ENCODE results near the gene DCAF11. TPM values are rescaled to one million over a fixed set of nuclear protein-coding genes. Genes with fewer than 3 reads are reported as not detected.

Gene DCAF11
- total and polyA plus RNA-seq, 2 of the 13 experiments (the other 11 are each of a cell fraction or from before 2014, with no cell fraction given): 150 to 257 TPM

DNA sequence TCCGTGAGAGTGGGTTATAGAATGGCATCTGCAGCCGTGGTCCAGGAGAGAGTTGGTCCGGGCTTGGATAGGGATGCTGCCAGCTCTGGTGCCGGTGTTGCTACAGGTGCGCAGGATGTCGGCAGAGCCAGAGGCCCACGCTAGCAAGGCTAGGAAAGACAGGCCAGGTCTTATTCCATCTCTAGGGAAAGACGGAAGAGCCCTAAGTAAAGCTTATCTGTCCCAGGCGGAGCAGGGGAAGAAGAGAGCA, 20.9 kb downstream of the DCAF11 start (continued):
- TF ChIP-seq FOXK1 (CRISPR knock-in tag; IDR thresholded peaks at IDR 0.05; ENCODE audit: borderline replicate concordance, low read depth) (no peak; the same call in 1 of the 2 replicates), PHF8 (CRISPR knock-in tag; IDR thresholded peaks at IDR 0.05) (no peak), SKIL (CRISPR knock-in tag; IDR thresholded peaks at IDR 0.05; ENCODE audit: borderline replicate concordance) (no peak), ZNF615 (CRISPR knock-in tag; IDR thresholded peaks at IDR 0.05; ENCODE audit: borderline replicate concordance) (no peak), POLR2A (IDR thresholded peaks at IDR 0.05; ENCODE audit: insufficient read depth in 1 of 2, low read depth in 2 of 2, low read length in 2 of 2) (no peak), ERF (CRISPR knock-in tag; IDR thresholded peaks at IDR 0.05) (no peak), SRSF4 (IDR thresholded peaks at IDR 0.05; ENCODE audit: low read depth, low read length, poor library complexity, severe bottlenecking) (no peak), AKNA (CRISPR knock-in tag; IDR thresholded peaks at IDR 0.05; ENCODE audit: borderline replicate concordance) (no peak), CSRNP2 (CRISPR knock-in tag; conservative IDR thresholded peaks at IDR 0.05; ENCODE audit: low read depth) (no peak)
- TF ChIP-seq, protein P1, sequence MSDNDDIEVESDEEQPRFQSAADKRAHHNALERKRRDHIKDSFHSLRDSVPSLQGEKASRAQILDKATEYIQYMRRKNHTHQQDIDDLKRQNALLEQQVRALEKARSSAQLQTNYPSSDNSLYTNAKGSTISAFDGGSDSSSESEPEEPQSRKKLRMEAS (IDR thresholded peaks at IDR 0.05): no peak
- TF ChIP-seq, protein P2, sequence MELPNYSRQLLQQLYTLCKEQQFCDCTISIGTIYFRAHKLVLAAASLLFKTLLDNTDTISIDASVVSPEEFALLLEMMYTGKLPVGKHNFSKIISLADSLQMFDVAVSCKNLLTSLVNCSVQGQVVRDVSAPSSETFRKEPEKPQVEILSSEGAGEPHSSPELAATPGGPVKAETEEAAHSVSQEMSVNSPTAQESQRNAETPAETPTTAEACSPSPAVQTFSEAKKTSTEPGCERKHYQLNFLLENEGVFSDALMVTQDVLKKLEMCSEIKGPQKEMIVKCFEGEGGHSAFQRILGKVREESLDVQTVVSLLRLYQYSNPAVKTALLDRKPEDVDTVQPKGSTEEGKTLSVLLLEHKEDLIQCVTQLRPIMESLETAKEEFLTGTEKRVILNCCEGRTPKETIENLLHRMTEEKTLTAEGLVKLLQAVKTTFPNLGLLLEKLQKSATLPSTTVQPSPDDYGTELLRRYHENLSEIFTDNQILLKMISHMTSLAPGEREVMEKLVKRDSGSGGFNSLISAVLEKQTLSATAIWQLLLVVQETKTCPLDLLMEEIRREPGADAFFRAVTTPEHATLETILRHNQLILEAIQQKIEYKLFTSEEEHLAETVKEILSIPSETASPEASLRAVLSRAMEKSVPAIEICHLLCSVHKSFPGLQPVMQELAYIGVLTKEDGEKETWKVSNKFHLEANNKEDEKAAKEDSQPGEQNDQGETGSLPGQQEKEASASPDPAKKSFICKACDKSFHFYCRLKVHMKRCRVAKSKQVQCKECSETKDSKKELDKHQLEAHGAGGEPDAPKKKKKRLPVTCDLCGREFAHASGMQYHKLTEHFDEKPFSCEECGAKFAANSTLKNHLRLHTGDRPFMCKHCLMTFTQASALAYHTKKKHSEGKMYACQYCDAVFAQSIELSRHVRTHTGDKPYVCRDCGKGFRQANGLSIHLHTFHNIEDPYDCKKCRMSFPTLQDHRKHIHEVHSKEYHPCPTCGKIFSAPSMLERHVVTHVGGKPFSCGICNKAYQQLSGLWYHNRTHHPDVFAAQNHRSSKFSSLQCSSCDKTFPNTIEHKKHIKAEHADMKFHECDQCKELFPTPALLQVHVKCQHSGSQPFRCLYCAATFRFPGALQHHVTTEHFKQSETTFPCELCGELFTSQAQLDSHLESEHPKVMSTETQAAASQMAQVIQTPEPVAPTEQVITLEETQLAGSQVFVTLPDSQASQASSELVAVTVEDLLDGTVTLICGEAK (IDR thresholded peaks at IDR 0.05): no peak
- TF ChIP-seq, protein P2 (CRISPR knock-in tag; IDR thresholded peaks at IDR 0.05): no peak
